IMR-90 (cell line): ENCODE results near the gene AGAP1.

Experiments used
- BHLHE40 ChIP-seq: fragments of 150-350 bp; IDR thresholded peaks from 2 replicates; pipeline ENCODE4 v1.6.1; 2016; ENCODE audit warnings: mild to moderate bottlenecking, low read depth, low read length
- CEBPB ChIP-seq: IDR thresholded peaks from 2 replicates; pipeline ENCODE4 v1.6.1; 2012; ENCODE audit warnings: low read depth, low read length, improper control_type of control experiment
- CHD1 ChIP-seq: IDR thresholded peaks from 2 replicates; pipeline ENCODE4 v1.6.1; 2012; ENCODE audit warnings: low read depth, low read length, improper control_type of control experiment
- CTCF ChIP-seq: conservative IDR thresholded peaks from 2 replicates; pipeline ENCODE4 v1.5.1; 2012; ENCODE audit warnings: mild to moderate bottlenecking, low read depth, low read length, improper control_type of control experiment
- FOS ChIP-seq: fragments of 150-350 bp; IDR thresholded peaks from 2 replicates; pipeline ENCODE4 v1.6.1; 2016; ENCODE audit warnings: low read depth, low read length
- MAFK ChIP-seq: IDR thresholded peaks from 2 replicates; pipeline ENCODE4 v1.6.1; 2012; ENCODE audit warnings: low read depth, low read length, improper control_type of control experiment
- MAZ ChIP-seq: IDR thresholded peaks from 2 replicates; pipeline ENCODE4 v1.6.1; 2012; ENCODE audit warnings: low read depth, mild to moderate bottlenecking, low read length, improper control_type of control experiment, moderate library complexity, borderline replicate concordance
- POLR2A ChIP-seq: IDR thresholded peaks from 2 replicates; pipeline ENCODE4 v1.6.1; 2012; ENCODE audit warnings: mild to moderate bottlenecking, low read depth, low read length
- RAD21 ChIP-seq: IDR thresholded peaks from 2 replicates; pipeline ENCODE4 v1.6.1; 2012; ENCODE audit warnings: low read length, improper control_type of control experiment
- RCOR1 ChIP-seq: IDR thresholded peaks from 2 replicates; pipeline ENCODE4 v1.6.1; 2012; ENCODE audit warnings: mild to moderate bottlenecking, low read length, improper control_type of control experiment; ENCODE audit not compliant: insufficient replicate concordance
- RFX5 ChIP-seq: IDR thresholded peaks from 2 replicates; pipeline ENCODE4 v1.8.0; 2012; ENCODE audit warnings: low read depth, mild to moderate bottlenecking, low read length, moderate library complexity

DNA sequence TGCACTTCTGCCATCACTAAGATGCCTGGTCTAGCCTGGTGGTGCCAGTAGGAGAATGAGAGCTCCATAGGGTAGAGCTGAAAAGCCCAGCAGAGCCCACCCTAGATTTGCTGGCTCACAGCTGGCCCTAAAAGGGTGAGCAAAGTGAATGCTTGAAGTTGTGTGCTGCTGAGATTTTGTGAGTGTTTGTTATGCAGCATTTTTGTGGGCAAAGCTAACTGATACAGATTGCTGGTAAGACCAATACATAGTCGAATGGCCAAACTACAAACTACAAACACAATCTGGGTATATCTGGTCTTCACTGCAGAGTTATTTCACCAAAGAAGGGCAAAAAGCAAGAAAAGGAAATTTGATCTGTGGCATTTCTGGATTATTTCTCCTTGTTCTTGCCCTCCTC lies 7.1 kb upstream of the AGAP1 start:
- TF ChIP-seq RAD21 (no peak), CTCF (no peak), POLR2A (no peak), MAZ (no peak), RFX5 (no peak), FOS (no peak), RCOR1 (no peak), CEBPB (no peak), CHD1 (no peak), BHLHE40 (no peak), MAFK (no peak)
